H1 (cell line): ENCODE measurements around the gene FAM161A.

Experiments used
- CTCF ChIP-seq, 3 experiments: IDR thresholded peaks; 1 replicate in 2 of 3; 2 replicates in 1 of 3; pipeline versions ENCODE4 v1.5.1 to v1.6.1; 2011; ENCODE audit warnings: low read length in 3 of 3, mild to moderate bottlenecking in 3 of 3, inconsistent platforms in 2 of 3, low read depth in 1 of 3, moderate library complexity in 1 of 3; ENCODE audit not compliant: insufficient read depth in 1 of 3; ENCODE audit errors: control extremely low read depth in 1 of 3
- EGR1 ChIP-seq: IDR thresholded peaks from 2 replicates; pipeline ENCODE4 v1.6.1; 2011; ENCODE audit warnings: low read depth, low read length, borderline replicate concordance
- GTF2F1 ChIP-seq: IDR thresholded peaks from 2 replicates; pipeline ENCODE4 v1.6.1; 2012; ENCODE audit warnings: low read depth, low read length, improper control_type of control experiment, borderline replicate concordance
- JUND ChIP-seq: IDR thresholded peaks from 2 replicates; pipeline ENCODE4 v1.6.1; 2011; ENCODE audit warnings: mild to moderate bottlenecking, improper control_type of control experiment, low read length
- MAX ChIP-seq: IDR thresholded peaks from 2 replicates; pipeline ENCODE4 v1.6.1; 2012; ENCODE audit warnings: inconsistent platforms
- POLR2A ChIP-seq, 2 experiments: IDR thresholded peaks; 1 replicate in 1 of 2; 2 replicates in 1 of 2; pipeline ENCODE4 v1.6.1; 2011; ENCODE audit warnings: low read depth in 2 of 2, low read length in 2 of 2, mild to moderate bottlenecking in 2 of 2; ENCODE audit errors: control extremely low read depth in 1 of 2
- SUZ12 ChIP-seq: fragments of 200-600 bp; sonication (generic); IDR thresholded peaks from 2 replicates; pipeline ENCODE4 v1.6.1; 2012; ENCODE audit warnings: mild to moderate bottlenecking, inconsistent platforms, low read length, moderate library complexity, mixed read lengths
- TAF1 ChIP-seq: IDR thresholded peaks from 2 replicates; pipeline ENCODE4 v1.6.1; 2011; ENCODE audit warnings: mild to moderate bottlenecking, low read depth, low read length

GRCh38 chr2:61887717-61888266 is 33.9 kb upstream of the FAM161A start:
- TF ChIP-seq SUZ12 (no peak), CTCF (IDR thresholded peaks at IDR 0.05; ENCODE audit: control extremely low read depth in 1 of 3, insufficient read depth in 1 of 3, low read depth in 1 of 3, low read length in 3 of 3) (no peak), MAX (no peak), EGR1 (no peak), POLR2A (IDR thresholded peaks at IDR 0.05; ENCODE audit: control extremely low read depth in 1 of 2, low read depth in 2 of 2, low read length in 2 of 2) (no peak), GTF2F1 (no peak), TAF1 (no peak), JUND (no peak)
